ENCODE measurements around the gene KISS1. TPM values are rescaled to one million over a fixed set of nuclear protein-coding genes. Genes with fewer than 3 reads are reported as not detected.

Gene KISS1
- total RNA-seq, 1 experiment from 2014 or later: 1.3 TPM

GRCh38 chr1:204217648-204218000 is 21.3 kb upstream of the KISS1 start:
- Histone ChIP-seq H3K36me3 (ENCODE audit: control insufficient read depth in 1 of 2, insufficient read depth in 2 of 2, low read length in 2 of 2) (no peaks in the 10 kb centered on the region), H3K79me2 (ENCODE audit: insufficient read depth, low read length) (no peaks in the 10 kb centered on the region), H3K9me2 (ENCODE audit: insufficient read depth) (no peaks in the 10 kb centered on the region), H4K20me1 (ENCODE audit: insufficient read depth) (no peaks in the 10 kb centered on the region), H3K9me3 (ENCODE audit: control insufficient read depth in 1 of 2, insufficient read depth in 1 of 2, low read depth in 1 of 2, low read length in 2 of 2) (no peaks in the 10 kb centered on the region), H3K4me1 (ENCODE audit: control insufficient read depth in 1 of 2, insufficient read depth in 2 of 2, low read length in 2 of 2) (peaks cover 6 to 22% of the 10 kb centered on the region in 2 experiments; a peak in 3 of 4 replicates), H3K9ac (ENCODE audit: low read length) (no peak overlapping the region), H3K4me2 (ENCODE audit: low read length) (no peak overlapping the region), H2AFZ (ENCODE audit: low read depth, low read length, poor library complexity, severe bottlenecking) (no peak overlapping the region), H3K27me3 (ENCODE audit: insufficient read depth, low read length) (no peaks in the 10 kb centered on the region), H3K27ac (ENCODE audit: low read depth, low read length) (no peak overlapping the region), H3K4me3 (replicated peaks in 1 of 2; ENCODE audit: low read depth in 1 of 2, low read length in 2 of 2) (no peak overlapping the region)
- intact Hi-C loops (cut with micrococcal nuclease): no loop called here
- CTCF ChIA-PET: no interaction called here
- POLR2A ChIA-PET: no interaction called here
- DNase-seq (ENCODE audit: low read depth, low spot score) (no peak), ATAC-seq (no peak)
- no TSS peak for BruUV-seq (replicated peaks)
- RAD21 ChIA-PET (ENCODE audit: low non-redundant PET in 1 of 2, low total read pairs in 2 of 2, uncharacterized antibody in 2 of 2, unreplicated experiment in 2 of 2): no interaction called here
- TF ChIP-seq EZH2phosphoT487 (IDR thresholded peaks at IDR 0.05; ENCODE audit: borderline replicate concordance) (no peak), CEBPB (IDR thresholded peaks at IDR 0.05; ENCODE audit: low read depth) (no peak), SP1 (IDR thresholded peaks at IDR 0.05; ENCODE audit: low read depth) (no peak)
- TF ChIP-seq, protein P1, sequence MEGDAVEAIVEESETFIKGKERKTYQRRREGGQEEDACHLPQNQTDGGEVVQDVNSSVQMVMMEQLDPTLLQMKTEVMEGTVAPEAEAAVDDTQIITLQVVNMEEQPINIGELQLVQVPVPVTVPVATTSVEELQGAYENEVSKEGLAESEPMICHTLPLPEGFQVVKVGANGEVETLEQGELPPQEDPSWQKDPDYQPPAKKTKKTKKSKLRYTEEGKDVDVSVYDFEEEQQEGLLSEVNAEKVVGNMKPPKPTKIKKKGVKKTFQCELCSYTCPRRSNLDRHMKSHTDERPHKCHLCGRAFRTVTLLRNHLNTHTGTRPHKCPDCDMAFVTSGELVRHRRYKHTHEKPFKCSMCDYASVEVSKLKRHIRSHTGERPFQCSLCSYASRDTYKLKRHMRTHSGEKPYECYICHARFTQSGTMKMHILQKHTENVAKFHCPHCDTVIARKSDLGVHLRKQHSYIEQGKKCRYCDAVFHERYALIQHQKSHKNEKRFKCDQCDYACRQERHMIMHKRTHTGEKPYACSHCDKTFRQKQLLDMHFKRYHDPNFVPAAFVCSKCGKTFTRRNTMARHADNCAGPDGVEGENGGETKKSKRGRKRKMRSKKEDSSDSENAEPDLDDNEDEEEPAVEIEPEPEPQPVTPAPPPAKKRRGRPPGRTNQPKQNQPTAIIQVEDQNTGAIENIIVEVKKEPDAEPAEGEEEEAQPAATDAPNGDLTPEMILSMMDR (IDR thresholded peaks at IDR 0.05 in 2 of 3, conservative IDR thresholded peaks at IDR 0.05 in 1 of 3; ENCODE audit: borderline replicate concordance in 1 of 3, insufficient read depth in 1 of 3, low read depth in 2 of 3, low read length in 2 of 3): no peak

DNA sequence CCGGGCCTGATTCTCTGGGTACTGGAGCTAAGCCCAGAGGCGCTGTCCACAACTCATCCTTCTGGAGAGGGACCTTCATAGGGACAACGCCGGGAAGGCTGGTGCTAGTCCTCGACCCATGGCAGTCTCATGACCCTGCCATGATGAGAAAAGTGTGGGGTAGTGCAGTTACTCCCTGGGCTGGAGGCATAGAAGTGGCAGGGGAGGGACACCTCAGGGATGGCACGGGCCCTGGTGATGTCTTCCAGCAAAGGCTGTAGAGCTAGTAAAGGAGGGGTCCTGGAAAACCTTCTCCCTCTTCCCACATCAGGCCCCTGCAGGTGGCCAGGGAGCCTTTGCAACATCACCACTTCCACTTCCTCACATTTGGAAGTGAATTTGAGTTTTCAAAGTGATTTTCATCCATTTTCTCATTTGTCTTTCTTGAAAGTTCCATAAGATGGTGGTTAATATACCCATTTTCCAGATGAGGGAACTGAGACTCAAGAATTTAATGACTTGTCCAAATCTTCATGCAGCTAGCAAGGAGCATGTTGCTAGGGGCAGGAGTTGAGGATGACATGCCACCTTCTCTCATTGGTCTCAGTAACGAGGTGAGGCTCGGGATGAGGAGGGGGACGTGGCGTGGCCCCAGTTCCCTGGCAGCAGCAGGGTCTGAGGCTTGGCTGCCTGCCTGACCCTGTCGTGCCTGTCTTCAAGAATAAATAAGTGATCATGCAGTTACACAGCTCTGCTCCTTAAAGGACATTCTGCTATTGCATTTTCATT is 20.8 kb upstream of the KISS1 start:
- Histone ChIP-seq H4K20me1 (ENCODE audit: insufficient read depth) (no peaks in the 10 kb centered on the region), H2AFZ (ENCODE audit: low read depth, low read length, poor library complexity, severe bottlenecking) (no peak overlapping the region), H3K27ac (ENCODE audit: low read depth, low read length) (no peak overlapping the region), H3K27me3 (ENCODE audit: insufficient read depth, low read length) (no peaks in the 10 kb centered on the region), H3K4me1 (ENCODE audit: control insufficient read depth in 1 of 2, insufficient read depth in 2 of 2, low read length in 2 of 2) (peaks cover 6 to 23% of the 10 kb centered on the region in 2 experiments; a peak in 3 of 4 replicates), H3K9ac (ENCODE audit: low read length) (no peak overlapping the region), H3K36me3 (ENCODE audit: control insufficient read depth in 1 of 2, insufficient read depth in 2 of 2, low read length in 2 of 2) (no peaks in the 10 kb centered on the region), H3K9me3 (ENCODE audit: control insufficient read depth in 1 of 2, insufficient read depth in 1 of 2, low read depth in 1 of 2, low read length in 2 of 2) (no peaks in the 10 kb centered on the region), H3K4me3 (replicated peaks in 1 of 2; ENCODE audit: low read depth in 1 of 2, low read length in 2 of 2) (no peak overlapping the region), H3K4me2 (ENCODE audit: low read length) (no peak overlapping the region), H3K9me2 (ENCODE audit: insufficient read depth) (no peaks in the 10 kb centered on the region), H3K79me2 (ENCODE audit: insufficient read depth, low read length) (no peaks in the 10 kb centered on the region)
- no peak for ATAC-seq
- intact Hi-C loops (cut with micrococcal nuclease): no loop called here
- POLR2A ChIA-PET: no interaction called here
- RAD21 ChIA-PET (ENCODE audit: low non-redundant PET in 1 of 2, low total read pairs in 2 of 2, uncharacterized antibody in 2 of 2, unreplicated experiment in 2 of 2): no interaction called here
- CTCF ChIA-PET: interaction anchor here (1.6 kb wide), 1 partner anchor 10 kb away, joined by 3 read pairs; no protein-coding TSS in a partner anchor
- TF ChIP-seq ATF3 (IDR thresholded peaks at IDR 0.05): no peak
- DNase-seq (ENCODE audit: low read depth, low spot score): no peak
- BruUV-seq (replicated peaks): no TSS peak
